GM12801 (cell line): ENCODE data around the gene GPRIN3.

Experiments used
- TF ChIP-seq, protein P1 (sequence below): IDR thresholded peaks from one replicate; pipeline ENCODE4 v1.5.1; 2011; ENCODE audit warnings: control low read depth; ENCODE audit not compliant: insufficient read length; ENCODE audit errors: extremely low read depth

Gene GPRIN3

DNA sequence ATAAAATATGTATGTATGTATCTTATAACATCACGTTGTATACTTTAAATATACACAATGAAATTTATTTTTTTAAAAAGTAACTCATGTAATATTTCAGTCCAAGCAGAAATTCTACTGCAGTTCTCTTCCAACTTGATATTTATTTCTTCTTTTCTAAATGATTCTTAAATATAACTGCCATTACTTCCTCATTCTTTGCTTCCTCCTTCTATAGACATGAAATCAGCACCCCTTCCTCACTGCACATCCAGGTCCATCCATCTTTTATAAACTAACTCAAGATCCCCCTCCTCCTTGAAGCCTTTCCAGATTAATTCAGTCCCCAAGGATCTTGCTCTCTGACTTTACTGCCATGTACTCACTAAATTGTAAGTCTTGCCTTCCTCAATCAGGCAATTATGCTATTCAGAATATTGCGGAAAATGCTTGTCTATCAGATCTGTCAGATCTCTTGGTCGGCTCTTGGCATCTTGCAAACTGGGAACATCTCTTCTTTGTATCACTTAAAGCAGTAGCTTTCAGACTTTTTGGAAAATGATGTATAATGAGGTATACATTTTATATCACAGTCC lies 3.7 kb downstream of the GPRIN3 start:
- TF ChIP-seq, protein P1, sequence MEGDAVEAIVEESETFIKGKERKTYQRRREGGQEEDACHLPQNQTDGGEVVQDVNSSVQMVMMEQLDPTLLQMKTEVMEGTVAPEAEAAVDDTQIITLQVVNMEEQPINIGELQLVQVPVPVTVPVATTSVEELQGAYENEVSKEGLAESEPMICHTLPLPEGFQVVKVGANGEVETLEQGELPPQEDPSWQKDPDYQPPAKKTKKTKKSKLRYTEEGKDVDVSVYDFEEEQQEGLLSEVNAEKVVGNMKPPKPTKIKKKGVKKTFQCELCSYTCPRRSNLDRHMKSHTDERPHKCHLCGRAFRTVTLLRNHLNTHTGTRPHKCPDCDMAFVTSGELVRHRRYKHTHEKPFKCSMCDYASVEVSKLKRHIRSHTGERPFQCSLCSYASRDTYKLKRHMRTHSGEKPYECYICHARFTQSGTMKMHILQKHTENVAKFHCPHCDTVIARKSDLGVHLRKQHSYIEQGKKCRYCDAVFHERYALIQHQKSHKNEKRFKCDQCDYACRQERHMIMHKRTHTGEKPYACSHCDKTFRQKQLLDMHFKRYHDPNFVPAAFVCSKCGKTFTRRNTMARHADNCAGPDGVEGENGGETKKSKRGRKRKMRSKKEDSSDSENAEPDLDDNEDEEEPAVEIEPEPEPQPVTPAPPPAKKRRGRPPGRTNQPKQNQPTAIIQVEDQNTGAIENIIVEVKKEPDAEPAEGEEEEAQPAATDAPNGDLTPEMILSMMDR, result no peak

DNA sequence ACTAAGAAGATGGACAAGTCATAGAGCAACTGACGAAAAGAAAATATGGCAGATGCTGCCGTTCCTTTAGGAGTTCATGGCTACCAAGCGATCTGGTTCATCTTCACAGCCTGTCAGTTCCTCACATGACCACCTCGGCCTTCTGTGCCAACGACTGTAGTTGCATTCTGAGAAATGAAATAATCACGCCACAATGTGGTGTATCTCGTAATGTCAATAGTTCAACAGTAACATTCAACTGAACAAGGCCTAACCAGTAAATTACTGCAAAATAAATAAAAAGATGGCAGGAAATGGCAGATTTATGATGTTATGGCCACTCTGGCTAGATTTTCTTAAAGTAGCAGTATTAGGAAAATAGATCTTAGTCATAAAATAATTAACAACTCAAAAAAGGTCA lies 4.4 kb downstream of the GPRIN3 start:
- TF ChIP-seq, protein P1, result no peak

DNA sequence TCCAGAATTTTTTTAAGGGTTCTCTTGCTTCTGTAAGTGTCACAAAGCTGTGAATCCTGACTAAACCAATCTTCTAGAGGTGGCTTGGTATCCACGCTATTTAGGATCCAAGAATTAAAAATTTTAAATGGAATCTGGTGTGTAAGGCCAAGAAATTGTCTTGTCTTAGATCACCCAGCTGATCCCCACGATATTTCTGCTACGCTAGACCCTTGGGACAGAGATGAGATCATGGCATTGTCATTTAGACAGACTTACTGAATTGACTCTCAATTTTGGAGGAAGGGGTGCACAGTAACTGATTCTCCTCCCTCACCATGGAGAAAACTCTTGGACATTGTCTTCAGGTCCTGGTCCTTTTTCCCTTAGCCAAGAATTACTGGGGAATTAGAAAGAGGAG lies 5.7 kb downstream of the GPRIN3 start:
- TF ChIP-seq, protein P1, result no peak

DNA sequence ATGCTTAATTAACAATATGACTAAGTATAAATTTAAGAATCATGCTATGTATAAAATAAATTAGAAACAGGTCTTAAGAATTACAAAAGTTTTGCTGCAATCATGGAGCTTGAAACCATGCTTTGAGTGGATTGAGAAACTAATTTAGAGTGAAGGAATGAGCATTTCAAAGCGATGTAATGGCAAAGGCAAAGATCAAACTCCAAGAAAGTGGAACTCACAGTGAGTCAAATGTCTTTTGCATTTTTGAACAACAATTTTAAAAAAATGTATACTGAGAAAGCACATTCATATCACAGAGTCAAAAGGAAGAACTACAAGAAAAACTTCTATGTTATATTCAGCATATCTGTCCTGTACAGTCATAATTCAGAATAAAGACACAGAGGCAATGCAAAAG lies 6.6 kb downstream of the GPRIN3 start:
- TF ChIP-seq, protein P1, result no peak

DNA sequence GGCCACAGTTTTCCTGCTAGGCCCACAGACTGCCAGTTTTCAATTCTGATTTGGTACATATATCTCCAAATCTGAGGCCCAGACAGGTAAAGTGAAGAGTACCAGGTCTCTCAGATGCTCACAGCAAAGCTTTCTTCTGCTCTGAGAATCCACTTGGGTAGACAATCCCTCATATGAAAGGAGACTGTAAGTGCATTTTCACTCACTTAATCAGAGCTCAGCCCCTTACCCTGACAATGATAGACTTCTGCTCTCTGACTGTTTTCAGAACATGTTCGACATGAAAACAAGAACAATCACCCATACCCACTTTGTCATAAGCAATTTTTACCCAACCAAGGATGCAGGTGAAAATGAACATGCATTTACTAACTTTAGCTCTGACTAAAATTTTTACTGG lies 7.1 kb downstream of the GPRIN3 start:
- TF ChIP-seq, protein P1, result no peak

DNA sequence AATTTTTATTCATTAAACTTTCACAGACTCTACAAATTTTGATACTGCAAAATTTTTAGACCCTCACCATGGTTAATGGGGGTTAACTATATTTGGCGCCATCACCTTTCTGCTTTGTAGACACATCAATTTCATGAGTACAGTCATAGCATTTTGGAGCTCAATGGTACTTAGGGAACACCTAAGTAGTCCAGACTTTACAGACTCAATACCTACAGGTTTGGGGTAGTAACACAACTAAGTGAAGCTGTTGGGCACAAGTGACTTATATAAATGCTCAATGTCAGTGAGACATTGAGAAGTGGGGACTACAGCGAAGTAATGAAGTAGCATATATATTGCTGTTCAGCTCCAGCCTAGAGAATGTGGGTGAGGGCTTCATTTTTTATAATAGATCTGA lies 7.5 kb downstream of the GPRIN3 start:
- TF ChIP-seq, protein P1, result no peak

DNA sequence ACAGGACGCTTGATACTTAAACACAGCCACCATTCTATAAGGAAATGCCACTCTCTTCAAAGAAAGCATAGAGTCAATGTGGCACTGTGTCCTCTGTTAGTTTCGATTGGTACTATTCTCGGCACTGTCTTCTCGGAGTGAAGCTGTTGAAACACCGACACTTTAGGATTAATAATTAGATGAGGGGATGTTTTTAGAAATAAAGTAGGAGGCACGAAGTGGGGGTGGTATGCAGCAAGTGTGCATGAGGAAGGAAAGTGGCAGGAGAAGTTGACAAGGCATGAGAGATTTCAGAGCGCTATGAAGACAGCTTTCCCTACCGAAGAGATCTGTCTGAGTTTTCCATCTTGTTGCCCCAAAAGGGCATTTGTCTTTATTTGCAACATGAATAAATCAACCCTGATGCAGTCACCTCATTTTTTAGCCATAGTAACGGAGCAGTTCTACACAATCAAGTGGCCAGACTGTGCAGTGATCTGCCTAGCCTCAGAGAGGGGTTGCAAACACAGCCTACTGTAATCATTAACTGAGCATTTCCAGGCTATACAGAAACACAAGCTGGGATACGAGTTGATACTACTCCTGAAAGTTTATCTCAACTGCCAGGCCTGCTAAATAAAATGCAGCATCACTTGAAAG lies 8.3 kb downstream of the GPRIN3 start:
- TF ChIP-seq, protein P1, result no peak
